Activated naive CD8-positive, alpha-beta T cell treated with anti-CD3 and anti-CD28 coated beads for 36 hours (primary cell): ENCODE results near the gene PPP1CC. TPM values are rescaled to one million over a fixed set of nuclear protein-coding genes. Genes with fewer than 3 reads are reported as not detected.
"Not testable (repeated sequence)": the region's sequence is repeated elsewhere in the genome, so short reads cannot be mapped to it uniquely, and the experiment has no call there.

Experiments
- DNase-seq: peaks from one replicate; pipeline ENCODE4 v3.0.0; 2021
- H3K27ac Mint-ChIP-seq: one replicate; pipeline ENCODE4 v1.8.0; 2022; ENCODE audit warnings: mild to moderate bottlenecking, moderate library complexity, mixed read lengths
- H3K27me3 Mint-ChIP-seq: one replicate; pipeline ENCODE4 v1.8.0; 2022; ENCODE audit warnings: mild to moderate bottlenecking, mixed read lengths
- H3K36me3 Mint-ChIP-seq: one replicate; pipeline ENCODE4 v1.8.0; 2021; ENCODE audit warnings: mild to moderate bottlenecking, mixed read lengths
- H3K4me1 Mint-ChIP-seq: one replicate; pipeline ENCODE4 v1.8.0; 2021; ENCODE audit warnings: mixed read lengths
- H3K4me3 Mint-ChIP-seq: one replicate; pipeline ENCODE4 v1.8.0; 2022; ENCODE audit warnings: mild to moderate bottlenecking, moderate library complexity, mixed read lengths
- H3K9me3 Mint-ChIP-seq: one replicate; pipeline ENCODE4 v1.8.0; 2022; ENCODE audit warnings: mixed read lengths
- total RNA-seq, 2 experiments: library from RNA; stranded (reverse); gene quantifications; one replicate each; pipeline ENCODE4 v1.2.3, GENCODE V29; 2021

PPP1CC gene
- total RNA-seq, 2 experiments from 2014 or later = 260 to 270 TPM

GRCh38 chr12:110742096-110742717, 484 bp downstream of the PPP1CC start:
- no peaks in the 10 kb centered on the region for H3K9me3 Mint-ChIP-seq

GRCh38 chr12:110741341-110742095, 1.2 kb downstream of the PPP1CC start:
- H3K27ac Mint-ChIP-seq = peak overlapping the region; percentile 98
- no peaks in the 10 kb centered on the region for H3K9me3 Mint-ChIP-seq
- DNase-seq = no peak
- no peaks in the 10 kb centered on the region for H3K27me3 Mint-ChIP-seq
- peaks cover 41% of the 10 kb centered on the region for H3K36me3 Mint-ChIP-seq
- peaks cover 51% of the 10 kb centered on the region for H3K4me1 Mint-ChIP-seq
- peak overlapping the region; percentile 99 for H3K4me3 Mint-ChIP-seq

More at GRCh38 chr12:110742096-110742717, 484 bp downstream of the PPP1CC start:
- Mint-ChIP-seq H3K36me3 (peaks cover 38% of the 10 kb centered on the region), H3K4me3 (peak overlapping the region; percentile 99), H3K27ac (peak overlapping the region; percentile 98), H3K4me1 (peaks cover 48% of the 10 kb centered on the region), H3K27me3 (no peaks in the 10 kb centered on the region)
- DNase-seq = no peak

- H3K36me3 Mint-ChIP-seq = peaks cover 55% of the 10 kb centered on the region
- DNase-seq = no peak
- H3K27ac Mint-ChIP-seq = peak overlapping the region; percentile 82
- no peaks in the 10 kb centered on the region for H3K9me3 Mint-ChIP-seq
- peak overlapping the region; percentile 99 for H3K4me3 Mint-ChIP-seq
- H3K4me1 Mint-ChIP-seq = peaks cover 60% of the 10 kb centered on the region
- no peaks in the 10 kb centered on the region for H3K27me3 Mint-ChIP-seq
Observed at GRCh38 chr12:110739894-110740293, 2.8 kb downstream of the PPP1CC start.

- no peaks in the 10 kb centered on the region for H3K27me3 Mint-ChIP-seq
- H3K27ac Mint-ChIP-seq = peak overlapping the region; percentile 82
- peaks cover 62% of the 10 kb centered on the region for H3K4me1 Mint-ChIP-seq
- no peaks in the 10 kb centered on the region for H3K9me3 Mint-ChIP-seq
- H3K36me3 Mint-ChIP-seq = peaks cover 56% of the 10 kb centered on the region
- no peak for DNase-seq
- peak overlapping the region; percentile 99 for H3K4me3 Mint-ChIP-seq
Observed at GRCh38 chr12:110739488-110739887, 3.2 kb downstream of the PPP1CC start.

GRCh38 chr12:110737532-110737931, 5.2 kb downstream of the PPP1CC start:
- no peaks in the 10 kb centered on the region for H3K27me3 Mint-ChIP-seq

GRCh38 chr12:110737016-110737415, 5.7 kb downstream of the PPP1CC start:
- peaks cover 58% of the 10 kb centered on the region for H3K36me3 Mint-ChIP-seq
- H3K27ac Mint-ChIP-seq = peak overlapping the region; percentile 48
- not testable (repeated sequence) for H3K27me3 Mint-ChIP-seq, DNase-seq, H3K9me3 Mint-ChIP-seq, H3K4me3 Mint-ChIP-seq
- H3K4me1 Mint-ChIP-seq = peaks cover 67% of the 10 kb centered on the region

More at GRCh38 chr12:110737532-110737931, 5.2 kb downstream of the PPP1CC start:
- Mint-ChIP-seq H3K4me1 (peaks cover 62% of the 10 kb centered on the region), H3K9me3 (no peaks in the 10 kb centered on the region), H3K4me3 (peak overlapping the region; percentile 34), H3K27ac (peak overlapping the region; percentile 12), H3K36me3 (peaks cover 57% of the 10 kb centered on the region)
- DNase-seq = no peak

- H3K27ac Mint-ChIP-seq = peak overlapping the region; percentile 32
- no peak for DNase-seq
- peaks cover 63% of the 10 kb centered on the region for H3K4me1 Mint-ChIP-seq
- no peaks in the 10 kb centered on the region for H3K9me3 Mint-ChIP-seq
- peak overlapping the region; percentile 8 for H3K4me3 Mint-ChIP-seq
- peaks cover 51% of the 10 kb centered on the region for H3K36me3 Mint-ChIP-seq
- H3K27me3 Mint-ChIP-seq = no peaks in the 10 kb centered on the region
Observed at GRCh38 chr12:110733900-110734299, 8.8 kb downstream of the PPP1CC start.

GRCh38 chr12:110733089-110733715, 9.5 kb downstream of the PPP1CC start:
- DNase-seq = no peak
- Mint-ChIP-seq H3K27ac (no peak overlapping the region), H3K9me3 (no peaks in the 10 kb centered on the region), H3K4me1 (peaks cover 61% of the 10 kb centered on the region), H3K4me3 (no peak overlapping the region), H3K36me3 (peaks cover 50% of the 10 kb centered on the region), H3K27me3 (no peaks in the 10 kb centered on the region)

GRCh38 chr12:110732572-110732971, 10.1 kb downstream of the PPP1CC start:
- H3K27ac Mint-ChIP-seq = no peak overlapping the region
- no peaks in the 10 kb centered on the region for H3K9me3 Mint-ChIP-seq
- H3K4me3 Mint-ChIP-seq = no peak overlapping the region
- no peak for DNase-seq
- H3K4me1 Mint-ChIP-seq = peaks cover 60% of the 10 kb centered on the region
- peaks cover 51% of the 10 kb centered on the region for H3K36me3 Mint-ChIP-seq
- H3K27me3 Mint-ChIP-seq = no peaks in the 10 kb centered on the region

GRCh38 chr12:110731479-110731878, 11.2 kb downstream of the PPP1CC start:
- Mint-ChIP-seq H3K4me1 (peaks cover 64% of the 10 kb centered on the region), H3K27ac (peak overlapping the region; percentile 47), H3K36me3 (peaks cover 52% of the 10 kb centered on the region), H3K9me3 (no peaks in the 10 kb centered on the region), H3K27me3 (no peaks in the 10 kb centered on the region), H3K4me3 (no peak overlapping the region)
- DNase-seq = no peak

GRCh38 chr12:110728628-110729027, 14.1 kb downstream of the PPP1CC start:
- Mint-ChIP-seq H3K27ac (peak overlapping the region; percentile 73), H3K36me3 (peaks cover 55% of the 10 kb centered on the region), H3K27me3 (no peaks in the 10 kb centered on the region), H3K4me3 (no peak overlapping the region), H3K9me3 (no peaks in the 10 kb centered on the region), H3K4me1 (peaks cover 66% of the 10 kb centered on the region)
- DNase-seq = no peak

- no peaks in the 10 kb centered on the region for H3K9me3 Mint-ChIP-seq
- H3K4me1 Mint-ChIP-seq = peaks cover 51% of the 10 kb centered on the region
- peak overlapping the region; percentile 68 for H3K27ac Mint-ChIP-seq
- no peak overlapping the region for H3K4me3 Mint-ChIP-seq
- DNase-seq = no peak
- peaks cover 56% of the 10 kb centered on the region for H3K36me3 Mint-ChIP-seq
- no peaks in the 10 kb centered on the region for H3K27me3 Mint-ChIP-seq
Observed at GRCh38 chr12:110726708-110727369, 15.9 kb downstream of the PPP1CC start.

GRCh38 chr12:110726028-110726427, 16.7 kb downstream of the PPP1CC start:
- H3K27ac Mint-ChIP-seq = peak overlapping the region; percentile 7
- H3K36me3 Mint-ChIP-seq = peaks cover 57% of the 10 kb centered on the region
- no peak overlapping the region for H3K4me3 Mint-ChIP-seq
- no peak for DNase-seq
- H3K4me1 Mint-ChIP-seq = peaks cover 46% of the 10 kb centered on the region
- no peaks in the 10 kb centered on the region for H3K27me3 Mint-ChIP-seq
- no peaks in the 10 kb centered on the region for H3K9me3 Mint-ChIP-seq

- DNase-seq = no peak
- H3K9me3 Mint-ChIP-seq = no peaks in the 10 kb centered on the region
- no peak overlapping the region for H3K4me3 Mint-ChIP-seq
- H3K4me1 Mint-ChIP-seq = peaks cover 43% of the 10 kb centered on the region
- H3K36me3 Mint-ChIP-seq = peaks cover 59% of the 10 kb centered on the region
- no peaks in the 10 kb centered on the region for H3K27me3 Mint-ChIP-seq
- H3K27ac Mint-ChIP-seq = peak overlapping the region; percentile 40
Observed at GRCh38 chr12:110725267-110725666, 17.4 kb downstream of the PPP1CC start.

GRCh38 chr12:110722892-110723291, 19.8 kb downstream of the PPP1CC start:
- Mint-ChIP-seq H3K4me1 (peaks cover 38% of the 10 kb centered on the region), H3K36me3 (peaks cover 64% of the 10 kb centered on the region)
- H3K27ac Mint-ChIP-seq, H3K9me3 Mint-ChIP-seq, DNase-seq, H3K4me3 Mint-ChIP-seq, H3K27me3 Mint-ChIP-seq: not testable (repeated sequence)
